WTC11 (cell line): ENCODE measurements around the gene GPC6.

ENCODE experiments used
- ATF3 ChIP-seq: sonication (generic); formaldehyde crosslinking; conservative IDR thresholded peaks from 2 replicates; pipeline ENCODE4 v1.8.1; 2022; ENCODE audit warnings: mild to moderate bottlenecking, missing genetic modification reagents
- CREB1 ChIP-seq: sonication (generic); formaldehyde crosslinking; IDR thresholded peaks from 2 replicates; pipeline ENCODE4 v1.8.0; 2023; ENCODE audit warnings: mild to moderate bottlenecking, missing genetic modification reagents
- ESRRA ChIP-seq: sonication (generic); formaldehyde crosslinking; IDR thresholded peaks from 2 replicates; pipeline ENCODE4 v1.8.1; 2022; ENCODE audit warnings: mild to moderate bottlenecking, missing genetic modification reagents, borderline replicate concordance
- FOXJ3 ChIP-seq: sonication (generic); formaldehyde crosslinking; IDR thresholded peaks from 2 replicates; pipeline ENCODE4 v1.9.0; 2021; ENCODE audit warnings: missing genetic modification reagents, mild to moderate bottlenecking, borderline replicate concordance
- PRRX2 ChIP-seq: fragments of 250-450 bp; sonication (Bioruptor Pico); IDR thresholded peaks from 2 replicates; pipeline ENCODE4 v1.8.0; 2021; ENCODE audit warnings: mild to moderate bottlenecking
- SMAD4 ChIP-seq: sonication (generic); formaldehyde crosslinking; IDR thresholded peaks from 2 replicates; pipeline ENCODE4 v1.8.0; 2022; ENCODE audit warnings: mild to moderate bottlenecking, missing genetic modification reagents
- ZNF263 ChIP-seq: sonication (generic); formaldehyde crosslinking; IDR thresholded peaks from 2 replicates; pipeline ENCODE4 v1.8.1; 2022; ENCODE audit warnings: low read depth, mild to moderate bottlenecking, moderate library complexity, missing genetic modification reagents
- TF ChIP-seq, protein P1 (sequence below): fragments of 200-600 bp; IDR thresholded peaks from 2 replicates; pipeline ENCODE4 v1.8.0; 2022; ENCODE audit warnings: antibody characterized with exemption
- TF ChIP-seq, protein P2 (sequence below): sonication (generic); formaldehyde crosslinking; IDR thresholded peaks from 2 replicates; pipeline ENCODE4 v1.8.0; 2022; ENCODE audit warnings: mild to moderate bottlenecking, missing genetic modification reagents
- TF ChIP-seq, protein P3 (sequence below): sonication (generic); formaldehyde crosslinking; IDR thresholded peaks from 2 replicates; pipeline ENCODE4 v1.8.1; 2023; ENCODE audit warnings: mild to moderate bottlenecking, missing genetic modification reagents, moderate library complexity
- TF ChIP-seq, protein P4 (sequence below): sonication (generic); formaldehyde crosslinking; IDR thresholded peaks from 2 replicates; pipeline ENCODE4 v1.8.0; 2022; ENCODE audit warnings: mild to moderate bottlenecking, missing genetic modification reagents

- TF ChIP-seq ESRRA (CRISPR knock-in tag) (no peak), ATF3 (no peak), ZNF263 (CRISPR knock-in tag) (no peak), FOXJ3 (CRISPR knock-in tag) (no peak), PRRX2 (CRISPR knock-in tag) (no peak), SMAD4 (CRISPR knock-in tag) (no peak), CREB1 (CRISPR knock-in tag) (no peak)
- TF ChIP-seq, protein P1, sequence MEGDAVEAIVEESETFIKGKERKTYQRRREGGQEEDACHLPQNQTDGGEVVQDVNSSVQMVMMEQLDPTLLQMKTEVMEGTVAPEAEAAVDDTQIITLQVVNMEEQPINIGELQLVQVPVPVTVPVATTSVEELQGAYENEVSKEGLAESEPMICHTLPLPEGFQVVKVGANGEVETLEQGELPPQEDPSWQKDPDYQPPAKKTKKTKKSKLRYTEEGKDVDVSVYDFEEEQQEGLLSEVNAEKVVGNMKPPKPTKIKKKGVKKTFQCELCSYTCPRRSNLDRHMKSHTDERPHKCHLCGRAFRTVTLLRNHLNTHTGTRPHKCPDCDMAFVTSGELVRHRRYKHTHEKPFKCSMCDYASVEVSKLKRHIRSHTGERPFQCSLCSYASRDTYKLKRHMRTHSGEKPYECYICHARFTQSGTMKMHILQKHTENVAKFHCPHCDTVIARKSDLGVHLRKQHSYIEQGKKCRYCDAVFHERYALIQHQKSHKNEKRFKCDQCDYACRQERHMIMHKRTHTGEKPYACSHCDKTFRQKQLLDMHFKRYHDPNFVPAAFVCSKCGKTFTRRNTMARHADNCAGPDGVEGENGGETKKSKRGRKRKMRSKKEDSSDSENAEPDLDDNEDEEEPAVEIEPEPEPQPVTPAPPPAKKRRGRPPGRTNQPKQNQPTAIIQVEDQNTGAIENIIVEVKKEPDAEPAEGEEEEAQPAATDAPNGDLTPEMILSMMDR, result no peak
- TF ChIP-seq, protein P2, sequence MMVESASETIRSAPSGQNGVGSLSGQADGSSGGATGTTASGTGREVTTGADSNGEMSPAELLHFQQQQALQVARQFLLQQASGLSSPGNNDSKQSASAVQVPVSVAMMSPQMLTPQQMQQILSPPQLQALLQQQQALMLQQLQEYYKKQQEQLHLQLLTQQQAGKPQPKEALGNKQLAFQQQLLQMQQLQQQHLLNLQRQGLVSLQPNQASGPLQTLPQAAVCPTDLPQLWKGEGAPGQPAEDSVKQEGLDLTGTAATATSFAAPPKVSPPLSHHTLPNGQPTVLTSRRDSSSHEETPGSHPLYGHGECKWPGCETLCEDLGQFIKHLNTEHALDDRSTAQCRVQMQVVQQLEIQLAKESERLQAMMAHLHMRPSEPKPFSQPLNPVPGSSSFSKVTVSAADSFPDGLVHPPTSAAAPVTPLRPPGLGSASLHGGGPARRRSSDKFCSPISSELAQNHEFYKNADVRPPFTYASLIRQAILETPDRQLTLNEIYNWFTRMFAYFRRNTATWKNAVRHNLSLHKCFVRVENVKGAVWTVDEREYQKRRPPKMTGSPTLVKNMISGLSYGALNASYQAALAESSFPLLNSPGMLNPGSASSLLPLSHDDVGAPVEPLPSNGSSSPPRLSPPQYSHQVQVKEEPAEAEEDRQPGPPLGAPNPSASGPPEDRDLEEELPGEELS (CRISPR knock-in tag), result no peak
- TF ChIP-seq, protein P3, sequence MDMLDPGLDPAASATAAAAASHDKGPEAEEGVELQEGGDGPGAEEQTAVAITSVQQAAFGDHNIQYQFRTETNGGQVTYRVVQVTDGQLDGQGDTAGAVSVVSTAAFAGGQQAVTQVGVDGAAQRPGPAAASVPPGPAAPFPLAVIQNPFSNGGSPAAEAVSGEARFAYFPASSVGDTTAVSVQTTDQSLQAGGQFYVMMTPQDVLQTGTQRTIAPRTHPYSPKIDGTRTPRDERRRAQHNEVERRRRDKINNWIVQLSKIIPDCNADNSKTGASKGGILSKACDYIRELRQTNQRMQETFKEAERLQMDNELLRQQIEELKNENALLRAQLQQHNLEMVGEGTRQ (CRISPR knock-in tag), result no peak
- TF ChIP-seq, protein P4, sequence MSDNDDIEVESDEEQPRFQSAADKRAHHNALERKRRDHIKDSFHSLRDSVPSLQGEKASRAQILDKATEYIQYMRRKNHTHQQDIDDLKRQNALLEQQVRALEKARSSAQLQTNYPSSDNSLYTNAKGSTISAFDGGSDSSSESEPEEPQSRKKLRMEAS (CRISPR knock-in tag), result no peak
Measured at GRCh38 chr13:93217721-93218261, 8.8 kb upstream of the GPC6 start.
